IgD-negative memory B cell (primary cell): Measurements from ENCODE around the gene PHGDH. TPM values are rescaled to one million over a fixed set of nuclear protein-coding genes. Genes with fewer than 3 reads are reported as not detected.

Experiments used
- H3K27ac Mint-ChIP-seq, 3 donors: one replicate each; pipeline ENCODE4 v1.8.0; 2020 to 2022; ENCODE audit warnings: mild to moderate bottlenecking in 3 of 3, mixed read lengths in 3 of 3, moderate library complexity in 1 of 3
- H3K27me3 Mint-ChIP-seq: one replicate; pipeline ENCODE4 v1.8.0; 2021; ENCODE audit warnings: mixed read lengths
- H3K36me3 Mint-ChIP-seq: one replicate; pipeline ENCODE4 v1.8.0; 2020; ENCODE audit warnings: mild to moderate bottlenecking, mixed read lengths
- H3K4me1 Mint-ChIP-seq, 3 donors: one replicate each; pipeline ENCODE4 v1.8.0; 2020 to 2022; ENCODE audit warnings: mixed read lengths in 3 of 3, mild to moderate bottlenecking in 1 of 3
- H3K4me3 Mint-ChIP-seq, 4 donors: one replicate each; pipeline ENCODE4 v1.8.0; 2020 to 2022; ENCODE audit warnings: mild to moderate bottlenecking in 4 of 4, mixed read lengths in 4 of 4, moderate library complexity in 3 of 4
- H3K9me3 Mint-ChIP-seq, 3 donors: one replicate each; pipeline ENCODE4 v1.8.0; 2020 to 2021; ENCODE audit warnings: mixed read lengths in 3 of 3, mild to moderate bottlenecking in 1 of 3
- polyA plus RNA-seq: library from polyadenylated mRNA; unstranded; fragments of 300-500 nt; fragmentation: Illumina TruSeq; gene quantifications from one replicate; pipeline ENCODE4 v1.2.3, GENCODE V29; 2021

Gene PHGDH
- polyA plus RNA-seq, 1 donor from 2014 or later, result 14.6 TPM

- no peaks in the 10 kb centered on the region for H3K9me3 Mint-ChIP-seq
- no peak overlapping the region for H3K27ac Mint-ChIP-seq
- H3K27me3 Mint-ChIP-seq, result no peaks in the 10 kb centered on the region
- no peak overlapping the region for H3K4me3 Mint-ChIP-seq
- H3K4me1 Mint-ChIP-seq, result peaks cover 0 to 2% (median 1%) of the 10 kb centered on the region in 3 donors
- H3K36me3 Mint-ChIP-seq, result peaks cover 12% of the 10 kb centered on the region
These were observed 20.9 kb downstream of the PHGDH start for GRCh38 chr1:119732465-119733168.

GRCh38 chr1:119733754-119734153 lies 22.0 kb downstream of the PHGDH start:
- Mint-ChIP-seq H3K27ac (no peak overlapping the region), H3K4me1 (no peaks in the 10 kb centered on the region), H3K4me3 (no peak overlapping the region), H3K27me3 (no peaks in the 10 kb centered on the region), H3K9me3 (no peaks in the 10 kb centered on the region), H3K36me3 (peaks cover 5% of the 10 kb centered on the region)

GRCh38 chr1:119735217-119735616 lies 23.5 kb downstream of the PHGDH start:
- Mint-ChIP-seq H3K27me3 (no peaks in the 10 kb centered on the region), H3K36me3 (peaks cover 5% of the 10 kb centered on the region), H3K4me3 (no peak overlapping the region), H3K4me1 (no peaks in the 10 kb centered on the region), H3K27ac (no peak overlapping the region), H3K9me3 (no peaks in the 10 kb centered on the region)

GRCh38 chr1:119736649-119737039 lies 24.9 kb downstream of the PHGDH start:
- no peaks in the 10 kb centered on the region for H3K27me3 Mint-ChIP-seq
- H3K4me1 Mint-ChIP-seq, result peaks cover 0 to 3% (median 0%) of the 10 kb centered on the region in 3 donors
- no peak overlapping the region for H3K4me3 Mint-ChIP-seq
- H3K27ac Mint-ChIP-seq, result no peak overlapping the region
- no peaks in the 10 kb centered on the region for H3K9me3 Mint-ChIP-seq
- peaks cover 5% of the 10 kb centered on the region for H3K36me3 Mint-ChIP-seq

- H3K27me3 Mint-ChIP-seq, result no peaks in the 10 kb centered on the region
- H3K36me3 Mint-ChIP-seq, result peaks cover 5% of the 10 kb centered on the region
- no peak overlapping the region for H3K4me3 Mint-ChIP-seq
- no peak overlapping the region for H3K27ac Mint-ChIP-seq
- no peaks in the 10 kb centered on the region for H3K9me3 Mint-ChIP-seq
- peaks cover 0 to 3% (median 0%) of the 10 kb centered on the region in 3 donors for H3K4me1 Mint-ChIP-seq
These were observed 25.4 kb downstream of the PHGDH start for GRCh38 chr1:119737040-119737682.

- no peaks in the 10 kb centered on the region for H3K27me3 Mint-ChIP-seq
- H3K4me1 Mint-ChIP-seq, result peaks cover 0 to 3% (median 0%) of the 10 kb centered on the region in 3 donors
- H3K27ac Mint-ChIP-seq, result no peak overlapping the region
- peaks cover 5% of the 10 kb centered on the region for H3K36me3 Mint-ChIP-seq
- no peaks in the 10 kb centered on the region for H3K9me3 Mint-ChIP-seq
- no peak overlapping the region for H3K4me3 Mint-ChIP-seq
These were observed 26.5 kb downstream of the PHGDH start for GRCh38 chr1:119738100-119738720.

GRCh38 chr1:119739150-119739549 lies 27.4 kb downstream of the PHGDH start:
- H3K27me3 Mint-ChIP-seq, result no peaks in the 10 kb centered on the region
- H3K4me1 Mint-ChIP-seq, result peaks cover 0 to 6% (median 3%) of the 10 kb centered on the region in 3 donors
- no peaks in the 10 kb centered on the region for H3K9me3 Mint-ChIP-seq
- peaks cover 5% of the 10 kb centered on the region for H3K36me3 Mint-ChIP-seq
- no peak overlapping the region for H3K27ac Mint-ChIP-seq
- no peak overlapping the region for H3K4me3 Mint-ChIP-seq

GRCh38 chr1:119740261-119740660 lies 28.5 kb downstream of the PHGDH start:
- peak overlapping the region in 1 of 3 donors; percentile 39 for H3K27ac Mint-ChIP-seq
- peaks cover 2% of the 10 kb centered on the region for H3K36me3 Mint-ChIP-seq
- H3K4me1 Mint-ChIP-seq, result peaks cover 0 to 6% (median 4%) of the 10 kb centered on the region in 3 donors
- no peaks in the 10 kb centered on the region for H3K27me3 Mint-ChIP-seq
- H3K4me3 Mint-ChIP-seq, result no peak overlapping the region
- no peaks in the 10 kb centered on the region for H3K9me3 Mint-ChIP-seq

GRCh38 chr1:119740896-119741780 lies 29.4 kb downstream of the PHGDH start:
- Mint-ChIP-seq H3K4me1 (peaks cover 0 to 6% (median 4%) of the 10 kb centered on the region in 3 donors), H3K27ac (peak overlapping the region in 1 of 3 donors; percentile 39), H3K27me3 (no peaks in the 10 kb centered on the region), H3K9me3 (no peaks in the 10 kb centered on the region), H3K36me3 (peaks cover under 1% of the 10 kb centered on the region), H3K4me3 (no peak overlapping the region)

- peaks cover 0 to 6% (median 4%) of the 10 kb centered on the region in 3 donors for H3K4me1 Mint-ChIP-seq
- no peaks in the 10 kb centered on the region for H3K9me3 Mint-ChIP-seq
- no peaks in the 10 kb centered on the region for H3K27me3 Mint-ChIP-seq
- H3K27ac Mint-ChIP-seq, result no peak overlapping the region
- no peak overlapping the region for H3K4me3 Mint-ChIP-seq
- H3K36me3 Mint-ChIP-seq, result no peaks in the 10 kb centered on the region
These were observed 30.5 kb downstream of the PHGDH start for GRCh38 chr1:119742202-119742601.

- H3K36me3 Mint-ChIP-seq, result no peaks in the 10 kb centered on the region
These were observed 30.9 kb downstream of the PHGDH start for GRCh38 chr1:119742677-119743076.

GRCh38 chr1:119743308-119743707 lies 31.6 kb downstream of the PHGDH start:
- Mint-ChIP-seq H3K27me3 (no peaks in the 10 kb centered on the region), H3K4me3 (no peak overlapping the region), H3K4me1 (peaks cover 0 to 6% (median 4%) of the 10 kb centered on the region in 3 donors), H3K9me3 (no peaks in the 10 kb centered on the region), H3K27ac (no peak overlapping the region), H3K36me3 (no peaks in the 10 kb centered on the region)

More at GRCh38 chr1:119742677-119743076, 30.9 kb downstream of the PHGDH start:
- Mint-ChIP-seq H3K27me3 (no peaks in the 10 kb centered on the region), H3K27ac (no peak overlapping the region), H3K9me3 (no peaks in the 10 kb centered on the region), H3K4me3 (no peak overlapping the region), H3K4me1 (peaks cover 0 to 6% (median 4%) of the 10 kb centered on the region in 3 donors)

- Mint-ChIP-seq H3K27ac (peak overlapping the region in 1 of 3 donors; percentile 70), H3K4me1 (peaks cover 0 to 6% (median 4%) of the 10 kb centered on the region in 3 donors), H3K4me3 (no peak overlapping the region), H3K36me3 (no peaks in the 10 kb centered on the region), H3K9me3 (no peaks in the 10 kb centered on the region), H3K27me3 (no peaks in the 10 kb centered on the region)
These were observed 32.3 kb downstream of the PHGDH start for GRCh38 chr1:119743776-119744597.

- H3K36me3 Mint-ChIP-seq, result no peaks in the 10 kb centered on the region
- no peaks in the 10 kb centered on the region for H3K27me3 Mint-ChIP-seq
These were observed 32.8 kb downstream of the PHGDH start for GRCh38 chr1:119744598-119744942.

More at GRCh38 chr1:119744598-119744942, 32.8 kb downstream of the PHGDH start:
- no peak overlapping the region for H3K27ac Mint-ChIP-seq
- peaks cover 0 to 6% (median 4%) of the 10 kb centered on the region in 3 donors for H3K4me1 Mint-ChIP-seq
- H3K4me3 Mint-ChIP-seq, result no peak overlapping the region
- H3K9me3 Mint-ChIP-seq, result no peaks in the 10 kb centered on the region
